ENCODE data around the gene CACNG4.

DNA sequence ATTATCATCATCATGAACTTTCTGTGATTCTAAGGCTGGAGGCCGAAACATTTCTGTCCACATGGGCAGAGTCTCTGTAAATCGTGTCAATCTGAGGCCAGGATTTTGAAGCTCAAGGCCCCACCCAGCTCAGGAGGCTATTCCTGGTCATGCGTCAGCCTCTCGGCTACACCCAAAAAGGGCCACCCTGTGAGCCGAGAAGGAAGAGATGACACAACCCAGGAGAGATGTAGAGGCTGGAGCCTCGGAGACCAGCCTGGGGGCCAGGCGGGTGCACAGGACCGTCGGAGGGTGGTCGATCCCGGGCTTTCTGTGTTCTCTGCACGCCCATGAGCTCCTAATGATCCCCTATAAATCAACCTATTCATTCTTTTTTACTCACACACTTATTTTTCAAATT lies 78.8 kb downstream of the CACNG4 start:
- TF ChIP-seq POLR2AphosphoS5 (IDR thresholded peaks at IDR 0.05; ENCODE audit: insufficient read depth in 1 of 2, low read depth in 1 of 2) = no peak
- no peak for TF ChIP-seq POLR2A (IDR thresholded peaks at IDR 0.05)
- TF ChIP-seq, protein P1, sequence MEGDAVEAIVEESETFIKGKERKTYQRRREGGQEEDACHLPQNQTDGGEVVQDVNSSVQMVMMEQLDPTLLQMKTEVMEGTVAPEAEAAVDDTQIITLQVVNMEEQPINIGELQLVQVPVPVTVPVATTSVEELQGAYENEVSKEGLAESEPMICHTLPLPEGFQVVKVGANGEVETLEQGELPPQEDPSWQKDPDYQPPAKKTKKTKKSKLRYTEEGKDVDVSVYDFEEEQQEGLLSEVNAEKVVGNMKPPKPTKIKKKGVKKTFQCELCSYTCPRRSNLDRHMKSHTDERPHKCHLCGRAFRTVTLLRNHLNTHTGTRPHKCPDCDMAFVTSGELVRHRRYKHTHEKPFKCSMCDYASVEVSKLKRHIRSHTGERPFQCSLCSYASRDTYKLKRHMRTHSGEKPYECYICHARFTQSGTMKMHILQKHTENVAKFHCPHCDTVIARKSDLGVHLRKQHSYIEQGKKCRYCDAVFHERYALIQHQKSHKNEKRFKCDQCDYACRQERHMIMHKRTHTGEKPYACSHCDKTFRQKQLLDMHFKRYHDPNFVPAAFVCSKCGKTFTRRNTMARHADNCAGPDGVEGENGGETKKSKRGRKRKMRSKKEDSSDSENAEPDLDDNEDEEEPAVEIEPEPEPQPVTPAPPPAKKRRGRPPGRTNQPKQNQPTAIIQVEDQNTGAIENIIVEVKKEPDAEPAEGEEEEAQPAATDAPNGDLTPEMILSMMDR (IDR thresholded peaks at IDR 0.05) = no peak

Measured in vagina (tissue), 2 donors.